PFSK-1 (cell line): ENCODE measurements around the gene RASL10B. TPM values are rescaled to one million over a fixed set of nuclear protein-coding genes. Genes with fewer than 3 reads are reported as not detected.

Experiments used
- FOXP2 ChIP-seq: optimal IDR thresholded peaks from 2 replicates; pipeline ENCODE3; 2011; ENCODE audit warnings: borderline replicate concordance, control low read depth, inconsistent platforms; ENCODE audit not compliant: insufficient read depth; ENCODE audit errors: extremely low read length, extremely low read depth
- POLR2AphosphoS5 ChIP-seq: IDR thresholded peaks from 2 replicates; pipeline ENCODE4 v1.6.1; 2012; ENCODE audit warnings: low read depth, mild to moderate bottlenecking, control low read depth, low read length, moderate library complexity
- SIN3A ChIP-seq: IDR thresholded peaks from 2 replicates; pipeline ENCODE4 v1.6.1; 2012; ENCODE audit warnings: mild to moderate bottlenecking, low read length, moderate library complexity, borderline replicate concordance; ENCODE audit not compliant: insufficient read depth
- TAF1 ChIP-seq: IDR thresholded peaks from 2 replicates; pipeline ENCODE4 v1.6.1; 2012; ENCODE audit warnings: low read length, control low read depth, borderline replicate concordance; ENCODE audit not compliant: insufficient read depth
- polyA plus RNA-seq: library from polyadenylated mRNA; unstranded; fragments of >200 nt; gene quantifications from one replicate; pipeline ENCODE4 v1.2.1, GENCODE V29; 2012; ENCODE audit warnings: low read depth, missing spikeins; ENCODE audit not compliant: insufficient read length
- TF ChIP-seq, protein P1 (sequence below), 2 experiments: IDR thresholded peaks; 2 replicates each; pipeline versions ENCODE4 v1.6.1 to v1.8.0; 2011 to 2012; ENCODE audit warnings: low read depth in 2 of 2, low read length in 2 of 2, control low read depth in 1 of 2, inconsistent platforms in 1 of 2, mild to moderate bottlenecking in 1 of 2, moderate library complexity in 1 of 2; ENCODE audit not compliant: insufficient read depth in 1 of 2

RASL10B gene, protein sequence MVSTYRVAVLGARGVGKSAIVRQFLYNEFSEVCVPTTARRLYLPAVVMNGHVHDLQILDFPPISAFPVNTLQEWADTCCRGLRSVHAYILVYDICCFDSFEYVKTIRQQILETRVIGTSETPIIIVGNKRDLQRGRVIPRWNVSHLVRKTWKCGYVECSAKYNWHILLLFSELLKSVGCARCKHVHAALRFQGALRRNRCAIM
- 3.6 TPM for polyA plus RNA-seq

DNA sequence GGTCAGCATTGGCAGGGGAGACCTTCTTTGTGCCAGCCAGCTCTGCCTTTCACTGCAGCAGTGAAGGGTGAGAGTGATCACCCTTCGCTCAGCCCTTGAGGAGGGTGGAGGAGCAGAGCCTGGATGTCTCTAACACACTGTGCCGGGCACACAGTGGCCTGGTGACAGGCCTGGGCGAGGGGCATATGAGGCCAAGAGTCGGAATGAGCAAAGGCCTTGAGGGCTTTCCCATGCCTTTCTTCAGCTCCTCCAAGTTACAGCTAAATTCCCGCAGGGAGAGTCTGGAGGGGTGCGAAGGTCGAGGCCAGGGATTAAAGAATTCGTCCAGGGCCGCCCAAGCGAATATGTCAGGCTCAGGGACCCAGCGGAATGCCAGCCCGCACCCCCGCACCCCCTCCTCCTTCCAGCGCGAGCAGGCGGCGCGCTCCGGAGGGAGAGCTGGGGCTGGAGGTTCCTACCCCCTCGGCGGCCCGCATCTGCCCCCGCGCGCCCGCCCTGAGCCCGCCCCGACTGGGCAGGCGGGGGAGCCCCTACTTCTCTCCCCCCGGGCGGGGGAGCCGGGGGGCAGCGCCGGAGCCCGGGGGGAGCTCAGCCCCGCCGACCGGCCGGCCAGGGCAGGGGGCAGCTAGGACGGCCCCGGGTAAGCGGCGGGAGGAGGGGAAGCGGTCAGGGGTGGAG lies at the start of gene RASL10B:
RASL10B (plus strand) TSS at position 401 of the 678 bp plus-strand sequence. CDS start 3,546 bp downstream, outside the sequence.
- no peak for TF ChIP-seq FOXP2
- no peak for TF ChIP-seq SIN3A
- TF ChIP-seq, protein P1, sequence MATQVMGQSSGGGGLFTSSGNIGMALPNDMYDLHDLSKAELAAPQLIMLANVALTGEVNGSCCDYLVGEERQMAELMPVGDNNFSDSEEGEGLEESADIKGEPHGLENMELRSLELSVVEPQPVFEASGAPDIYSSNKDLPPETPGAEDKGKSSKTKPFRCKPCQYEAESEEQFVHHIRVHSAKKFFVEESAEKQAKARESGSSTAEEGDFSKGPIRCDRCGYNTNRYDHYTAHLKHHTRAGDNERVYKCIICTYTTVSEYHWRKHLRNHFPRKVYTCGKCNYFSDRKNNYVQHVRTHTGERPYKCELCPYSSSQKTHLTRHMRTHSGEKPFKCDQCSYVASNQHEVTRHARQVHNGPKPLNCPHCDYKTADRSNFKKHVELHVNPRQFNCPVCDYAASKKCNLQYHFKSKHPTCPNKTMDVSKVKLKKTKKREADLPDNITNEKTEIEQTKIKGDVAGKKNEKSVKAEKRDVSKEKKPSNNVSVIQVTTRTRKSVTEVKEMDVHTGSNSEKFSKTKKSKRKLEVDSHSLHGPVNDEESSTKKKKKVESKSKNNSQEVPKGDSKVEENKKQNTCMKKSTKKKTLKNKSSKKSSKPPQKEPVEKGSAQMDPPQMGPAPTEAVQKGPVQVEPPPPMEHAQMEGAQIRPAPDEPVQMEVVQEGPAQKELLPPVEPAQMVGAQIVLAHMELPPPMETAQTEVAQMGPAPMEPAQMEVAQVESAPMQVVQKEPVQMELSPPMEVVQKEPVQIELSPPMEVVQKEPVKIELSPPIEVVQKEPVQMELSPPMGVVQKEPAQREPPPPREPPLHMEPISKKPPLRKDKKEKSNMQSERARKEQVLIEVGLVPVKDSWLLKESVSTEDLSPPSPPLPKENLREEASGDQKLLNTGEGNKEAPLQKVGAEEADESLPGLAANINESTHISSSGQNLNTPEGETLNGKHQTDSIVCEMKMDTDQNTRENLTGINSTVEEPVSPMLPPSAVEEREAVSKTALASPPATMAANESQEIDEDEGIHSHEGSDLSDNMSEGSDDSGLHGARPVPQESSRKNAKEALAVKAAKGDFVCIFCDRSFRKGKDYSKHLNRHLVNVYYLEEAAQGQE (IDR thresholded peaks at IDR 0.05; ENCODE audit: insufficient read depth in 1 of 2, low read depth in 2 of 2, low read length in 2 of 2) = no peak
- no peak for TF ChIP-seq TAF1
- no peak for TF ChIP-seq POLR2AphosphoS5

DNA sequence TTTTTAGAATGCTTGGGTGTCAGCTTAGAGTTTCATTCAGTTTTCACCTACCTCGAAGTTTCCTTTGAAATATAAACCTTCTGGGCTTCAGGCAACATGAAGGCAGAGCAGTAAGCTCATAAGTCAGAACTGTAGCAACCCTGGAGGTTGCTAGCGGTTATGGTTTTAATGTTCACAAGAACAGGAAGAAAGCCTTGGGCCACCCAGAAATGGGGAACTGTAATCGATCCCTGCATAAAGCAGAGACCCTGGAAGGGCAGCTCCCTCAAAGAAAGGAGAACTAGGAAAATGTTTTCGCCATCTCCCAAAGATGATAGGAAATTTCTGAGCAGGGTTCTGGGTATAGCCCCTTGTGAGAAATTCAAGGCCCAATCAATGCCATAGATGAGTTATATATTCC lies 47.8 kb upstream of the RASL10B start:
- TF ChIP-seq SIN3A (no peak), POLR2AphosphoS5 (no peak), TAF1 (no peak), FOXP2 (no peak)
- TF ChIP-seq, protein P1 (IDR thresholded peaks at IDR 0.05; ENCODE audit: insufficient read depth in 1 of 2, low read depth in 2 of 2, low read length in 2 of 2) = no peak

DNA sequence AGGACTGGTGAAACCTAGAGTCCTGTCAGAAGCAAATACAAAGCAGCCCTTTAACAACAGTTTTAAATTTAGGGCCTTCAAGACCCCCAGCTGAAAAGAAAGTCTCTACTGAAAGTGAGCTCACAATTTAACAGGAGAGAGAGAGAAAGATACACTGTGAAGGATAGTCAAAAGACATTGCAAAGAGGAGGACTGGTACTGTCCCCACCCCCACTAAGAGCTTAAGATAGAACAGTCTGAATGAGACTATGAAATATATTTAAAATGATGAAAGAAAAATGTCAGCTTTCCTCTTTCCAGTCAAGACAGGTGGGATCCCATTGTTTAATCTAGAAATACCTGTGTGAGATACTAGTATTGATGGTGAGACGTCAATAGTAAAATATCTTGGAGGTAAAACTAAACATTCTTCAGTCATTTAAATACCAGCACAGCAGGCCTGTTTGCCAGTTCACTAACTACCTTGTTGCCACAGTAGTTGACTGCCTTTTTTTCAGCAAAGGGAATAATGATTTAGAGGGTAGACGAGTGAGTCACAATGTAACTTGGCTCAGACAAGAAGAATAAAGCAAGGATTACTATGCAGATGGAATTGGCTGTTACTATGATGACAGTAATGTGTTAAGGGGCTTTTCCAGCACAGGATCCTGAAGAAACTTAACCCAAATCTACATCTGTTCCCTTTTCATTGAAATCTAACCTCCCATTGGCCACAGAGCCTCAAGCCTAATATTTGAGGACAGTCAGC lies 47.2 kb upstream of the RASL10B start:
- no peak for TF ChIP-seq POLR2AphosphoS5

DNA sequence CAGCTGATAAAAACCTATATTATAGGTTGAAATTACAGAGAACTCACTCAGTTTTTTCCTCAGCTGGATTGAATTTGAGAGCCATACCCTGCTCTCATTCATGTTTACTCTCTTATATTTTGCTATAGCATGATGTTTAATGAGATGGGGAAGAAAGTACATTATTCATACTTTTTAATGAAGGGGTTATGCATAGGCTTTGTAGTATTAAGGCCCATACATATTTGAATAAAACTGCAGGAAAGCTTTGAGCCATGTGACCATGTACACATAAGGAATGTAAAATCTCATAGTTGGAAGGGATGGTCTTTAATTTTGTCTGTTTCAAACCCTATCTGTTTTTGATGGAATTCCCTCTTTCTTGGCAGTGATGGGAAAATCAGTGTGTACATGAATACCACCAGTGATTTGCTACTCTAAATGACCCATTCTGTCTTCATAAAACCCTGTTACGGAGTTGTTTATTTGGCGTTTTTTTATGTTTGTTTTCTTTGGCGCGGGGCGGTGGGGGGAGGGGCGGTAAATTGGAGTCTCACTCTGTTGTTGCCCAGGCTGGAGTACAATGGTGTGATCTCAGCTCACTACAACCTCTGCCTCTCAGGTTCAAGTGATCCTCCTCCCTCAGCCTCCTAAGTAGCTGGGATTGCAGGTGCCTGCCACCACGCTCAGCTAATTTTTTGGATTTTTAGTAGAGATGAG lies 38.8 kb upstream of the RASL10B start:
- TF ChIP-seq POLR2AphosphoS5 (no peak), FOXP2 (no peak), TAF1 (no peak), SIN3A (no peak)
- TF ChIP-seq, protein P1 (IDR thresholded peaks at IDR 0.05; ENCODE audit: insufficient read depth in 1 of 2, low read depth in 2 of 2, low read length in 2 of 2) = no peak

DNA sequence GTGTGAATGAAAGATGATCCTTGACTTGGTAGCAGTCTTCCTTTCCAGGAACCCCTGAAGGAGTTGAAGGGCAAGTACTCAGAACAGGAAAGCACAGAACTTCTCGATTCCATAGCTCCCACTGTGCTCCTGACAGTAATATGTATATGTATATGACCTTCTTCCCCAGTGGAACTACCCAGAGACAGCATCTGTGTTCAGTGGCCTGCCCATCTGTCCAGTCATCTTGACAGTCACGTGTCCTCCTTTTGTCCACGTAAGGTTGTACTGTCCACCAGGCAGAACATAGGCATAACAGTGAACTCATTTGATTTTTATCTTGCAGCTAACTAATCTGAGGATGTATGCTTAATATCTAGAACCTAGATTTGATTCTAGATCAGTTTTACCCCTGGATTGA lies 37.8 kb upstream of the RASL10B start:
- TF ChIP-seq, protein P1 (IDR thresholded peaks at IDR 0.05; ENCODE audit: insufficient read depth in 1 of 2, low read depth in 2 of 2, low read length in 2 of 2) = no peak
- TF ChIP-seq TAF1 = no peak
- TF ChIP-seq POLR2AphosphoS5 = no peak
- TF ChIP-seq FOXP2 = no peak
- TF ChIP-seq SIN3A = no peak
